ENCODE measurements around the gene SLC35B2.

The SLC35B2 gene

GRCh38 chr6:44262467-44263353, 5.4 kb upstream of the SLC35B2 start:
- H3K4me3 ChIP-seq (ENCODE audit: low read depth, low read length) = peak overlapping the region; percentile 75
- no peak for DNase-seq (ENCODE audit: low read depth)

DNA sequence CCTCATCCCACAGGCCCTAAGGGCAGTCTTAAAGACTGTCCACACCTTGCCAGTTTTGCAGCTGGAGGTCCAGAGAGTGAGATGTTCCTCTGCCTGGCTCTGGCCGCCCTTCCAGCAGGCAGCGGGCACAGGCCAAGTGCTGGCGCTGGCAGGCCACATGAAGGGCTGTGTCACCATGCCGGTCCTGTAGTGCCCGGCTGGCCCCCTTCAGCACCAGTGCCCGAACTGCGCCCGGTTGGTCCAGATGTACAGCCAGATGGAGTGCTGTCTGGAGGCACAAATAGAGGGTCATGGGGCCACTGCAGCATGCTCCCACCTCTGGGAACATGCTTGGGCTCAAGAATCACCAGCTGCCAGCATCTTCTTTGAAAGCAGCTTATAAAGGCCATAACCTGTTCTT, 4.3 kb upstream of the SLC35B2 start:
- DNase-seq (ENCODE audit: low read depth) = no peak
- H3K4me3 ChIP-seq (ENCODE audit: low read depth, low read length) = no peak overlapping the region
- TF ChIP-seq, protein P1, sequence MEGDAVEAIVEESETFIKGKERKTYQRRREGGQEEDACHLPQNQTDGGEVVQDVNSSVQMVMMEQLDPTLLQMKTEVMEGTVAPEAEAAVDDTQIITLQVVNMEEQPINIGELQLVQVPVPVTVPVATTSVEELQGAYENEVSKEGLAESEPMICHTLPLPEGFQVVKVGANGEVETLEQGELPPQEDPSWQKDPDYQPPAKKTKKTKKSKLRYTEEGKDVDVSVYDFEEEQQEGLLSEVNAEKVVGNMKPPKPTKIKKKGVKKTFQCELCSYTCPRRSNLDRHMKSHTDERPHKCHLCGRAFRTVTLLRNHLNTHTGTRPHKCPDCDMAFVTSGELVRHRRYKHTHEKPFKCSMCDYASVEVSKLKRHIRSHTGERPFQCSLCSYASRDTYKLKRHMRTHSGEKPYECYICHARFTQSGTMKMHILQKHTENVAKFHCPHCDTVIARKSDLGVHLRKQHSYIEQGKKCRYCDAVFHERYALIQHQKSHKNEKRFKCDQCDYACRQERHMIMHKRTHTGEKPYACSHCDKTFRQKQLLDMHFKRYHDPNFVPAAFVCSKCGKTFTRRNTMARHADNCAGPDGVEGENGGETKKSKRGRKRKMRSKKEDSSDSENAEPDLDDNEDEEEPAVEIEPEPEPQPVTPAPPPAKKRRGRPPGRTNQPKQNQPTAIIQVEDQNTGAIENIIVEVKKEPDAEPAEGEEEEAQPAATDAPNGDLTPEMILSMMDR (conservative IDR thresholded peaks at IDR 0.05; ENCODE audit: low read depth, low read length) = no peak

More at GRCh38 chr6:44262467-44263353, 5.4 kb upstream of the SLC35B2 start:
- TF ChIP-seq, protein P1 (conservative IDR thresholded peaks at IDR 0.05; ENCODE audit: low read depth, low read length) = no peak

GRCh38 chr6:44260451-44261297, 3.3 kb upstream of the SLC35B2 start:
- DNase-seq (ENCODE audit: low read depth) = no peak
- TF ChIP-seq, protein P1 (conservative IDR thresholded peaks at IDR 0.05; ENCODE audit: low read depth, low read length) = no peak
- no peak overlapping the region for H3K4me3 ChIP-seq (ENCODE audit: low read depth, low read length)

DNA sequence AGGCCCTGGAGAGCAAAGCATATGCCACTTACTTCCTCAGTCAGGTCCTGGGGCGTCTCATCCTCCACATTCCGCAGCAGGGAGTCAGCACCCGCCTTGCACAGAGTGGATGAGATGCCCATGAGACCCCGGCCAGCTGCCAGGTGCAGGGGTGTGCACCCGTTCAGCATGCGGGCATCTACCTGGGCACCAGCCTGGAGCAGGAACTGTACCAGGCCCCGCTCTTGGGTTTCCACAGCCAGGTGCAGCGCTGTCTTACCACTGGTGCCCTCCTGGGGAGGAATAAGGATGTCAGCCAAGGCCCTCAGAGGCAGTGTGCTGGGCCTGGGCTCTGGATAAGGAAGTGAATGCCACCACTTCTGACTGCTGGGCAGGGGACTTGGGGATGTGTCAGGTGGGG, 2.7 kb upstream of the SLC35B2 start:
- TF ChIP-seq, protein P1 (conservative IDR thresholded peaks at IDR 0.05; ENCODE audit: low read depth, low read length) = no peak
- no peak for DNase-seq (ENCODE audit: low read depth)
- no peak overlapping the region for H3K4me3 ChIP-seq (ENCODE audit: low read depth, low read length)

DNA sequence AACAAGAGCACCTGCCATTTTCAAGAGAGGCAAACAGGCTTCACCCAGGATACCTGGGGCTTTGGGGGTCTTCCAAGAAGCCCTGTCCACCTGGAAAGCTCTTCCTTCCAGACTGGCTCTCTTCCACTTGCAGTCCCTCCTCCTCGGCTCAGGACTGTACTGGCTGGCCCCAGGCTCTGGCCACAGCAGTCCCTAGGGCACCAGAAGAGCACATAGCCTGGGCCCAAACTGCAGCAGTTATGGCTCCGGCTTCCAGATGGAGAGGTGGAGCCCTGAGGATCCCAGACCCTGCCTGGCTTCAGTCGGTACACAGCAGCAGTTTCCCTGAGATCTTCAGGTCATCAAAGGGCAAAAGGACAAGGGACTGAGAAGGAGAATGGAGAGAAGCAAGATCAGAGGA, 1.6 kb upstream of the SLC35B2 start:
- TF ChIP-seq, protein P1 (conservative IDR thresholded peaks at IDR 0.05; ENCODE audit: low read depth, low read length) = no peak
- DNase-seq (ENCODE audit: low read depth) = no peak
- no peak overlapping the region for H3K4me3 ChIP-seq (ENCODE audit: low read depth, low read length)

- TF ChIP-seq, protein P1 (conservative IDR thresholded peaks at IDR 0.05; ENCODE audit: low read depth, low read length) = no peak
- no peak overlapping the region for H3K4me3 ChIP-seq (ENCODE audit: low read depth, low read length)
- DNase-seq (ENCODE audit: low read depth) = no peak
Observed at GRCh38 chr6:44258325-44258863, 1.1 kb upstream of the SLC35B2 start.

Data from choroid plexus epithelial cell (primary cell).